SK-MEL-5 (cell line): ENCODE data around the gene RPS3A. TPM values are rescaled to one million over a fixed set of nuclear protein-coding genes. Genes with fewer than 3 reads are reported as not detected.
"Not testable (repeated sequence)": the region's sequence is repeated elsewhere in the genome, so short reads cannot be mapped to it uniquely, and the experiment has no call there.

Experiments
- DNase-seq: peaks from one replicate; pipeline ENCODE4 v3.0.0-alpha.2; 2016; ENCODE audit warnings: low read depth, low spot score
- in situ Hi-C: cut with HindIII; loops from 2 replicates; pipeline ENCODE4 v1.10.0; 2016; ENCODE audit warnings: low sequenced_read_pairs, high pct_unique_total_duplicates, low pct_unique_long_range_greater_than_20kb
- polyA plus RNA-seq, 2 experiments: library from polyadenylated mRNA; depleted of rRNA; stranded (reverse); fragments of >200 nt; gene quantifications; 2 replicates each; pipeline ENCODE4 v1.2.3, GENCODE V29; 2015
- total RNA-seq: library from RNA; depleted of rRNA; stranded (reverse); fragments of >200 nt; shearing (Covaris generic); gene quantifications from 2 replicates; pipeline ENCODE4 v1.2.3, GENCODE V29; 2014; rRNA removed

The RPS3A gene
- 3,064 and 3,163 TPM in 2 replicates for total RNA-seq
- 1,689 and 1,886 TPM in 2 replicates for polyA plus RNA-seq (2015; cell fraction: cytosol; rRNA removed)
- 632 and 848 TPM in 2 replicates for polyA plus RNA-seq (2015; cell fraction: nucleus; rRNA removed)

DNA sequence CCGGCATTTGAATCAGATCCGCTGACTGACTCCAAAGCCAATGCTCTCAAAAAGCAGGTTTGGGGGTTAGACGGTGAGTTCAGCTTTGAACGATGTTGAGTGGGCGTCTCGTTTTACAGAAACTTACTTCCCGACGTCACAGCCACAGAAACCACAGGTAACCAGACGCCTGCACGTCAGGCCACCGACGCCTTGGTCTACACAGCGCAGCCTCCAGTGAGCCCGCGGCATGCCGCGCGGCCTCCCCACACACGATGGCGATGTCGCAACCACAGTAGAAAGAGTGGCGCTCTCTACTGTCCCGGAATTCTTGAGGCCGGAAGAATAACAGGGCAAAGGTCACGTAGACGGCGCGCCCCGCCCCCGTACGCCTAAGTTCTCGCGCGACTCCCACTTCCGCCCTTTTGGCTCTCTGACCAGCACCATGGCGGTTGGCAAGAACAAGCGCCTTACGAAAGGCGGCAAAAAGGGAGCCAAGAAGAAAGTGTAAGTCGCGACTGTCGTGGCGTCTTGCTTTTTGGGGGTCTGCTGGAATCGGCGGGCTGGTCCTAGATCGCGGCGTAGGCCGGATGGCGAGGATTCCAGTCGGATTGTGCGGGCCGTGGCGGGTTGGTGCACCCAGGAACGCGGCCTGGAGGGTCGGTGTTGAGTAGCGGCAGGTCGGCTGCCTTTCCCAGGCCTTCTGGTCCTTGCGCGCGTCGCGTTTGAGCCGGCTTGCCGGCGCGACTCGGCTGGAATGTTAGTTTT lies at the start of gene RPS3A:
Gene RPS3A (plus strand): TSS at position 400 of the 747 bp plus-strand sequence. CDS start 25 bp downstream, at position 425.
- DNase-seq, result peak; percentile 94
- in situ Hi-C loops, result no loop called here

DNA sequence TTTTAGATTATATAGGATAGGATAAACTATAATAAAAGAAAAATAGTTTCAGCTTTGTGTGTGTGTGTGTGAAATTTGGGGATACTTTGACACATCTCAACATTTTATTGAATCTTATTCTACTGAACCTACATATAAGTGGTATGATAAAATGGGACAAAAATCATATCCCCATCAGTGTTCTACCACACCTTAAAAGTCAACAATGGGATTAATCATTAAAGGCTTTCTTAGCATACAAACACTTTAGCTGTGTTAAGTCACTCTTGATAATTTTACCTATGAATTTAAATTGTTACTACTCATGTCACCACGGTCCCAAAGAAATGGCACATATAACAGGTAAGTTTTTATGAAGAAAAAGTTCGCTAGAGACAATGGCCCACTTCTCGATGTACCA lies 46.6 kb upstream of the RPS3A start:
- in situ Hi-C loops, result no loop called here
- no peak for DNase-seq

DNA sequence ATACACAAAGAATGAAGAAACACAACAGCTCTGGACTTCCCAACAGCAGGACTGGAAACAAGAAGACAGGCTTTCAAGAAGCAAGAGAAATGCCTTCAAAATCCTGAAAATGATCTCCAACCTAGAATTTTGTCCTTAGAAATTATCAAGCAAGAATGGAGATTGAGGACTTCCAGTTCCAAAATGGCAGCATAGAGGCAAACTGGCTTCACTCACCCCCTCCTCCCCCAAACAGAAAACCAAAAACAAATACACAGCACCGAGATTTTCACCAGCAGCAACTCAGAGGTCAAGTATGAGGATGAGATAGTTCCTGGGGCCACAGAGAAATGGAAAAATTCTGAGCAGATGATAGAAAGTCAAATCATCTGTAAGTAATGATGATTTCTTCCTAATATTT lies 43.9 kb upstream of the RPS3A start:
- no peak for DNase-seq
- in situ Hi-C loops, result no loop called here

DNA sequence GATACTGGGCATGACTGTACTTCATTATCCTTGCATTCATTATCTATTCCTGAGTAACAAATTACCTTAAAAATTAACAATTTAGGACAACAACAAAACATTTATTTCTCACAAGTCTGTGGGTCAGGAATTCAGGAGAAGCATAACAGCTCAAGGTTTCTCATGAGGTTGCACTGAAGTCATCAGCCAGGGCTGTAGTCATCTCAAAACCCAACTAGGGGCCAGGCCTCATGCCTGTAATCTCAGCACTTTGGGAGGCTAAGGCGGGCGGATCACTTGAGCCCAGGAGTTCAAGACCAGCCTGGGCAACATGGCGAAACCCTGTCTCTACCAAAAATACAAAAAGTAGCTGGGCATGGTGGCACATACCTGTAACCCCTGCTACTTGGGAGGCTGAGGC lies 36.3 kb upstream of the RPS3A start:
- in situ Hi-C loops, DNase-seq: not testable (repeated sequence)

DNA sequence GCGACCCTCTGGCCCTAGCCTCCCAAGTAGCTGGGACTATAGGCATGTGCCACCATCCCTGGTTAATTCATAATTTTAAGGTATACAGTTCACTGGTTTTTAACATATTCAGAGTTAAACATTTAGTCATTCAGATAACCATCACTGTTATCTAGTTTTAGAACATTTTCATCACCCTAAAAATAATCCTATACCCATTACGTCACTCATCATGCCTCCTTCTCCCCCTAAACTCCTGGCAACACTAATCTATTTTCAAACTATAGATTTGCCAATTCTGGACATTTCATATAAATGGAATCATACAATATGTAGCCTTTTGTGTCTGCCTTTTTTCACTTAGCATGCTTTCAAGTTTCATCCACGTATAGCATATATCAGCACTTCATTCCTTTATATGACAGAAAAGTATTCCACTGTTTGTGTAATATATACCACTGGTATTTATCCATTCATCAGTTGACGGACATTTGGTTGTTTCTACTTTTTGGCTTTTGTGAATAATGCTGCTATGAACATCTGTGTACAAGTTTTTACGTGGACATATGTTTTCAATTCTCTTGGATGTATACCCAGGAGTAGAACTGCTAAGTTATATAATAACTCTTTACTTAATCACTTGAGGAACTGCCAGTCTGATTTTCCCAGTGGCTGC lies 32.0 kb upstream of the RPS3A start:
- in situ Hi-C loops, result no loop called here
- DNase-seq, result no peak

DNA sequence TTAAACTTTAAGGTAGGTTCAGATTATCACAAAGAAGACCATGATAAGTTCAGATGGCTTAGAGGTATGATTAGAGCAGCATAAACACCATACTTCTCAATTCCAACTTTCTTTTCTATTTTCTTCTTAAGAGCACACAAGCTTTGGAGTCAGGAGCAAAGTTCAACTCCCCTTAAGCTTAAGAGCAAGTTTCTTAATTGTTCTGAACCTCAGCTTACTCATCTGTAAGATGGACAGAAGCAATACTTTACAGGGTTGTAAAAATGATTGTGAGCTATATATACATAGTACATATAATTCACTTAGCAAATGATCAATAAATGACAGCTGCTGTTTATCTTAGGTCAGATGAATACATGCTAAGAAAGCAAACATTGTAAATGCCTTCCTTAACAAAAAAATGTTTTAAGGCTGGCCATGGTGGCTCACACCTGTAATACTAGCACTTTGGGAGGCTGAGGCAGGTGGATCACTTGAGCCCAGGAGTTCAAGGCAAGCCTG lies 25.0 kb upstream of the RPS3A start:
- in situ Hi-C loops, result no loop called here
- DNase-seq, result no peak

DNA sequence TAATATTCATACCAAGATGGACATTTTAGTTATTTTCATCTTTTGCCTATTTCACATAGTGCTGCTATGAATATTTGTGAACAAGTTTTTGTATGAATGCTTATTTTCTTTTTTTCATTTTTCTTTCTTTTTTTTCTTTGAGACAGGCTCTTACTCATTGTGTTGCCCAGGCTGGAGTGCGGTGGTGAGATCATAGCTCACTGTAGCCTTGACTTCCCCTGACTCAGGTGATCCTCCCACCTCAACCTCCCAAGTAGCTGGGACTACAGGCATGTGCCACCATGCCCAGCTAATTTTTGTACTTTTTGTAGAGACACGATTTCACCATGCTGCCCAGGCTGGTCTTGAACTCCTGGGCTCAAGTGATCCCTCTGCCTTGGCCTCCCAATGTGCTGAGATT lies 21.4 kb upstream of the RPS3A start:
- in situ Hi-C loops, DNase-seq: not testable (repeated sequence)

DNA sequence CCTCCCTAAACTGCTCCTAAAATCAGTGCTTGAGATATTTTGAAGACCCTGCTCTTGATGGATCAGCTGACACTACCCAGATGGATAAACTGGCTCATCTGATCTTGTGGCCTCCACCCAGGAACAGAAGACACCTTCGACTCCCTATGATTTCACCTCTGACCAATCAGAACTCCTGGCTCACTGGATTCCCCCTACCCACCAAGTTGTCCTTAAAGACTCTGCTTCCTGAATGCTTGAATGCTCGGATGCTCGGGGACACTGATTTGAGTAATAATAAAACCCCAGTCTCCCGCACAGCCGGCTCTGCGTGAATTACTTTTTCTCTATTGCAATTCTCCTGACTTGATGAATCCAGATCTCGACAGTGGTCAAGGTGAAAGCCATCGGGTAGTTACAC lies 12.0 kb upstream of the RPS3A start:
- in situ Hi-C loops, result no loop called here
- DNase-seq, result no peak

DNA sequence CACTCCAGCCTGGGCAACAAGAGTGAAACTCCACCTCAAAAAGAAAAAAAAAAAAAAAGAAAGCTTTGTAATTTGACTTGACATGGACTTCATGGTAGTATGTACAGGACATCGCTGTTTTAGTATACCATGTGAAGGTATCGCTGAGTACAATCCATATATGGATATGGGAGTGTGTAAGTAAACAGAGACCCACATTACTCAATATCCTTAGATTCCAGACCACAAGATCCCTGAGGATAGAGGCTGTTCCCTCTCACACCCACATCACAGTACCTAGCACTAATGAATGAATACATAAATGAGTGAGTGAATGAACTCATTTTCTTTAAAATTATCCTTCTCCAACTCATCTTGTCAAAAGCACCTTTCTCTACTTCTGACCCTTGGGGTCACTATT lies 8.4 kb upstream of the RPS3A start:
- no peak for DNase-seq
- in situ Hi-C loops, result no loop called here

DNA sequence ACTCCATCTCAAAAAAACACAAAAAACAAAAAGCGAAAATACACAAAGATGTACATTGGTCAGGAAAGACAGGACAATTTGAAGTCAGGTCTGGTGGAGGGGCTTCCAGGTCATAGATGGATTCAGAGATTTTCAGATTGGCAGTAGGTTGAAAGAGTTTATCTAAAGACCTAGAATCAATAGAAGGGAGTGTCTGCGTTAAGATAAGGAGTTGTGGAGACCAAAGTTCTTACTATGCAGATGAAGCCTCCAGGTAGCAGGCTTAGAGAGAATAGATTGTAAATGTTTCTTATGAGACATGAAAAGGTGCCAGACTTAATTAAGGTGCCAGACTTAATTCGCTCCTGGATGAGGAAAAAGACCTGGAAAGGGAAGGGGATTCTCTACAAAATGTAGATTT lies 6.9 kb upstream of the RPS3A start:
- no peak for DNase-seq
- in situ Hi-C loops, result no loop called here

DNA sequence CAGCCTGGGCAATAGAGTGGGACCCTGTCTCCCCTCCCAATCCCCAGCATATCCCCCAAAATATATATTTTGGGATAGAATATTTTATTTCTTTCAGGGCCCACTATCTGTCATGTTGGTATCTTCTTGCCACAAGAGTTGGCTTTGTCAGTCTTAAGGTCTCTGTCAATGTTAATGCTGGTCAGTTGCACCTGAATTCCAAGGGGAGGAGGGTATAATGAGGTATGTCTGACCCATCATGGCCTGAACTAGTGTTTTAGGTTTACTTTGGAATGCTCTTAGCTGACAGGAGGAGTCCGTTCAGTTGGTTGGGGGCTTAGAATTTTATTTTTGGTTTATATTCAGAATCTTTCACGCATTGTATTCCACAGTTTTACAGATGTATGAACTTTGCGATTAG lies 6.2 kb upstream of the RPS3A start:
- no peak for DNase-seq
- in situ Hi-C loops, result no loop called here

DNA sequence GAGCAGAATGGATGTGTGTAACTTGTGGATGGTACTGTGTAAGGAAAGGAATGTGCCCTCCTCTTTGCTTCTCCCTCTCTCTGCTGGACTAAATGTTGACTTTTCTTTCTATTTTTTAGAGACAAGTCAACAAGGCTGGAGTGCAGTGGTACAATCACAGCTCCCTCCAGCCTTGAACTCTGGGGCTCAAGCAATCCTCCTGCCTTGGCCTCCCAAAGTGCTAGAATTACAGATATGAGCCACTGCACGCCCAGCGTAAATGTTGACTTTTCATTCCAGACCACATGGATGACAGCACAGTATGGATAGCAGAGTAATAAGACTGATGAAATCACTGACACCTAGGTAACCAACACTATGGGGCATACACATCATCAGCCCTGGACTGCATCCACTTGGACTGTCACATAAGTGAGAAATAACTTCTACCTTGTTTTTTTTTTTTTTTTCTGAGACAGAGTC lies 5.1 kb upstream of the RPS3A start:
- in situ Hi-C loops, result no loop called here

DNA sequence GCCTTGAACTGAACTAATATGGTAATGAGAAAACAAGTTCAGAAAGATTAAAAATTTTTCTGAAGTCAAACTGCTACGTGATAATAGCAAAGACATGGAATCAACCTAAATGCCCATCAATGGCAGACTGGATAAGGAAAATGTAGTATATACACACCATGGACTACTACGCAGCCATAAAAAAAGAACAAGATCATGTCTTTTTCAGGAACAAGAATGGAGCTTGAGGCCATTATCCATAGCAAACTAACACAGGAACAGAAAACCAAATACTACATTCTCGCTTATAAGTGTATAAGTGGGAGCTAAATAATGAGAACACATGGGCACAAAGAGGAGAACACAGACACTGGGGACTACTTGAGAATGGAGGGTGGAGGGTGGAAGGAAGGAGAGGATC lies 4.3 kb upstream of the RPS3A start:
- DNase-seq, result no peak
- in situ Hi-C loops, result no loop called here

More for the DNA sequence above, 5.1 kb upstream of the RPS3A start:
- DNase-seq, result no peak

DNA sequence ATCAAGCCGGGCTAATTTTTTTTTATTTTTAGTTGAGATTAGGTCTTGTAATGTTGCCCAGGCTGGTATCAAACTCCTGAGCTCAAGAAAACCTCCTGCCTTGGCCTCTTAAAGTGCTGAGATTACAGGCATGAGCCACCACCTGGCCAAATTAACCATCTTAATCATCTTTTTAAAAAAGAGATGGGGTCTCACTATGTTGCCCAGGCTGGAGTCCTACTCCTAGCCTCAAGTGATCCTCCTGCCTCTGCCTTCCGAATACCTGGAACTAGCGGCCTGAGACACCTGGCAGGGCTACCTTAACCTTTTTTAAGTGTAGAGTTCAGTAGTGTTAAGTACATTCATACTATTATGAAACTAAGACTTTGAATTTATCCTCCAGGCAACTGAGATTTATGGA lies 1.7 kb upstream of the RPS3A start:
- DNase-seq, result no peak
- in situ Hi-C loops, result no loop called here

DNA sequence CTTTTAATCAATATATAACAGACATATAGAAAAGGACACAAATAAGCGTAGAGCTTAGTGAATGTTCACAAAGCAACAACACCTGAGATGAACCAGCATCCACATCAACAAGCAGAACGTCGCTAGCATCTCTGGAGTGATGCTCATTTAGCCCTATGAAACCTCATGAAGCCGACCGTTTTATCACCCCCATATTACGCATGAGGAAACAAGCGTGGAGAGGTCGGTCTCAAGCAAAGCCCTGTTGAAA lies 524 bp upstream of the RPS3A start:
- in situ Hi-C loops, result no loop called here
- DNase-seq, result no peak

DNA sequence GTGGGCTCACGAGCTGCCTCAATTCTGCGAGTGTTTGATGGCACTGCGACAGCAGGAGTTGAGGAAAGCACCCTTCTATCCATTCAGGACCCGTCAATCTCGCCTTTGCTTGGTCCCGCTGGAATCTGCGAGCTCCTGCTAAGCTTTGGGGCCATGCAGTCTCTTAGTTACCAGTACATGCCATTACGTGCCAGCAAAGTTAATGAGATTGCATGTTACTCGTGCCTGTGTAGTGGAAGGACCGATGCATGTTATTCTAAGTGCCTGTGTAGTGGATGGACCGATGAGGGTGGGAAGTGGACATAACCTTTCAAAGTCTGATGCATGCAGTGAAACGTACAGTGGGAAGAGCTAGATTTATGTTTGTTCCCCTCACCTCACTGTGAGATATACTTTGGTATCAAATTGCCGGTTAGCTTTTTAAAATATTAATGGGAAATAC lies 569 bp downstream of the RPS3A start:
- no peak for DNase-seq
- in situ Hi-C loops, result no loop called here

DNA sequence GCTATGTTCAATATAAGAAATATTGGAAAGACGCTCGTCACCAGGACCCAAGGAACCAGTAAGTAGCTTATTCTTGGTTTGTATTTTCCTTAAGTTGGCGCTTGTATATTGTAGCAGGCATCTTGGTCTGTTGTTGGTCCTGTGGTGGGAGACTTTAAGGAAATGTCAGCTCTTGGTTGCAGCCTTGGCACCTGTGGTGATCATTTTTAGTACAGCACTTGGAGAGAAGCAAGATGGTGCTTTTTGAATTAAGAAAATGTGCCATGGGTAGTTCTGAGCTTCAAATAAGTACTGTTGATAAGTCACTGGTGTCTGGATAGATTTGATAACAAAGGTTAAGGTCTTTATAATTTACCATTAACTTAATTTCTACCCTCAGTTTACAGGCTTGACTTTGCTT lies 1.1 kb downstream of the RPS3A start:
- no peak for DNase-seq
- in situ Hi-C loops, result no loop called here

DNA sequence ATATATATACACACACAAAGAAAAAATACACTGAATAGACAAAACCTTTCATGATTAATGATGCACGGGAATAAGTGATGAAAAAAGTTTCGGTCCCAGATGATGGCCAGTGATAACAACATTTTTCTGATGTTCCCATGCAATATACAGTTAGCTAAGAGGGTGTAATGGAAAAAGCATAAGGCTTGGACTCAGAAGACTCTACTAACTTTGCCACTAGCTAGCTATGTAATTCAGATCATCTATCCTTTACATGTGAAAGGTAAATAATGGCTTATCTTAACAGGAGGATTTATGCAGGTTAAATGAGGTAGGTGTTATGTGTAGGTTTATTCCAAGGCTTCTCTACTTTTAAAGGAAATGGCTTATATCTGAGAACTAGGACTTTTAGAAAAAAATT lies 4.3 kb downstream of the RPS3A start:
- DNase-seq, result no peak
- in situ Hi-C loops, result no loop called here

DNA sequence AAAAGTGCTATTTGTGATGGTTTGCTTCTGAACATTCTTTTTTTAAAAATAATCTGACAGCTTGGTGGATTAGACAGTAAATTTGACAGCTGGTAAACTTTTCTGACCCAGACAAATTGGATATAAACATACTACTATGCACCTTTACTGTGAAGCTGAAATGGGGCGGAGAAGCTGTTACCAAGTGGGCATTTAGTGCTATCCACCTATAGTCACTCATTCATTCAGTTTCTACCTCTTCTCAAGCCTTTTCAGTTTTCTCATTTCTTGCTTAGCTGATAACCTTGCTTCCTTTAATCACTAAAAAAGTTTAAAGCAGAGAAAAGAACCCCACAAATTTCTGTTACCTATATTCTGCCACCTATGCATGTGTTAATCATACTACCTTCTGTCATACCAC lies 5.2 kb downstream of the RPS3A start:
- in situ Hi-C loops, result no loop called here

More for the DNA sequence above, 5.2 kb downstream of the RPS3A start:
- DNase-seq, result no peak
